ENCODE data around the gene GPR143. TPM values are rescaled to one million over a fixed set of nuclear protein-coding genes. Genes with fewer than 3 reads are reported as not detected.

Gene GPR143
- polyA plus RNA-seq, 3 donors = 11.2 to 14.5 (median 11.9) TPM

- no peak for DNase-seq (ENCODE audit: extremely low read depth in 1 of 11, low read depth in 9 of 11, low spot score in 4 of 11)
These were observed 82.3 kb downstream of the GPR143 start for GRCh38 chrX:9683350-9683749.

- DNase-seq (ENCODE audit: extremely low read depth in 1 of 11, low read depth in 9 of 11, low spot score in 4 of 11) = no peak
These were observed 82.8 kb downstream of the GPR143 start for GRCh38 chrX:9682861-9683260.

- no peak for DNase-seq (ENCODE audit: extremely low read depth in 1 of 11, low read depth in 9 of 11, low spot score in 4 of 11)
These were observed 83.2 kb downstream of the GPR143 start for GRCh38 chrX:9682456-9682855.

DNA sequence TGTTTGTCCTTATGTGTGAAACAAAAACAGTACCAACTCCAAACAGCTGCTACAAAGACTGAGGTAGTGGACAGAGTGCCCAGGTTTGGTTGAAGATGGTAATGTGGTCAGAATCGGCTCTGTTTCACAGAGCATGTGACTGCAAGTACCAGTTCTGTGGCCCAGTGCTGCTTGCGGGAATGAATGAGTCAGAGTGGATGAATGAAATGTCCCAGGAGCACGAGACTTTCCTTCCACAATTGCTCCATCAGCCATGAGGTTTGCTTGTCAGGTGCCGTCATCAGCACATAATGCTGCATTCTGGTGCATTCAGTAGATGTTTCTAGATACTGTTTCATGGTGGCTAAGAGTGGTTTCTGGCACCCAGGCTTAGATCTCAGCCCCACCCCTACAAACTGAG is 84.2 kb downstream of the GPR143 start:
- DNase-seq (ENCODE audit: extremely low read depth in 1 of 11, low read depth in 9 of 11, low spot score in 4 of 11) = no peak

DNA sequence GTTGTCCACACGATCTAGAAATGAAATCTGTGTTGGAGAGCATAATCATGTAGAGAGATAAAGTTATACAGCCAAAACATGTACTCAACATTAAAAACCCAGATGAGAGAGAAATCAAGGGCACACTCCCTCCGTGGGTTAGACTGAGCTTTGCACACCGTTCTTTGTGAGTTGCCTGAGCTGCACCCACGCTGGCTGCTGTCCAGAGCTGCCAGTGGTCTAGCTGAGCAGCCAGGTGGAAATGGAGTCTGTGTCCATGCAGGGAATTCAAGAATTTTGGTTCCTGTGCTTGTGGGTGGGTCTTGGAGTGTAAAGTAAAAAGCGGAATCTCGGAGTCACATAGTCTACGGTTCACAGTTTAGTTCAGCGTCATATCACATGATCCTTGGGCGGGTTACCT is 84.6 kb downstream of the GPR143 start:
- no peak for DNase-seq (ENCODE audit: extremely low read depth in 1 of 11, low read depth in 9 of 11, low spot score in 4 of 11)

DNA sequence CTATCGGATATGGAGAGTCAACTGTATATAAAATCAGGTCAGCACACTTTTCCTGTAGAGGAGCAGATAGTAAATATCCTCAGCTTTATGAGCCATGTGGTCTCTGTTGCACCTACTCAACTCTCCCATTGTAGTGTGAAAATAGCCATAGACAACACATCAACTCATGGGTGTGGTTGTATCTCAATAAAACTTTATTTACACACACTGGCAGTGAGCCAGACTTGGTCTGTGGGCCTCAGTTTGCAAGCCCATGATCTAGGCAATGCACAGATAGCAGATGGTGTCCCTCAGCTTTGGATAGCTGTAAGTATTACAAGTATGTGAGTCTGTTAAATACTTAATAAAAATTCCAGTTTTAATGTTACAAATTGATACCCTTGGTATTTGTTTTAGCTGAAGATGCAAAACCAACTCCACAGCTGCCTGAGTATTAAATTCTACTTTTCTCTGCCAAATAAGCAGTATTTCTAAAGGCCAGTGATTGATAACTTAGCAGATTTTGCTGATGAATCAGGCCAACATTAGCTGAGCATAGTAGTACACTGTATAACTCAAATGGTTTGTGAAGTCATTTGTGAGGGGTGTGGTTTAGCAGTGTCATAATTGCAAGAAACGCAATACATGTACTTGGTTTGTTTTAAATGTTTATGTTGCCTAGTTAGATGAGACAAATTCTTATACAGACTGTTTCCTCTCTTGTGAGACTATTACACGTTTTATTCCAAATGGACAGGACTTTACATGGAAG is 87.3 kb downstream of the GPR143 start:
- DNase-seq (ENCODE audit: extremely low read depth in 1 of 11, low read depth in 9 of 11, low spot score in 4 of 11) = no peak

- no peak for DNase-seq (ENCODE audit: extremely low read depth in 1 of 11, low read depth in 9 of 11, low spot score in 4 of 11)
These were observed 88.4 kb downstream of the GPR143 start for GRCh38 chrX:9677098-9677739.

GRCh38 chrX:9676738-9677097 is 88.9 kb downstream of the GPR143 start:
- no peak for DNase-seq (ENCODE audit: extremely low read depth in 1 of 11, low read depth in 9 of 11, low spot score in 4 of 11)

GRCh38 chrX:9676306-9676705 is 89.3 kb downstream of the GPR143 start:
- no peak for DNase-seq (ENCODE audit: extremely low read depth in 1 of 11, low read depth in 9 of 11, low spot score in 4 of 11)

Other genes with a start within 250 kb of the GPR143 start
- gene SHROOM2, start 20.6 kb upstream of the GPR143 start, polyA plus RNA-seq (ENCODE audit: insufficient read length in 3 of 3) = 10 to 100 TPM; 19.1 to 21.8 (median 19.2) TPM
- under 1 TPM in 2 of 3 donors, not detected in 1; 0.15 to 0.25 TPM for gene CLDN34, start 201.5 kb upstream of the GPR143 start, polyA plus RNA-seq (ENCODE audit: insufficient read length in 3 of 3)

Measured in renal cortex interstitium (tissue), 11 donors.